K562 (cell line): ENCODE data around the gene MCFD2. TPM values are rescaled to one million over a fixed set of nuclear protein-coding genes. Genes with fewer than 3 reads are reported as not detected.

Experiments used
- CBFA2T2 ChIP-seq: fragments of 450-650 bp; conservative IDR thresholded peaks from 2 replicates; pipeline ENCODE4 v1.6.1; 2017; ENCODE audit warnings: mild to moderate bottlenecking
- CHD4 ChIP-seq: fragments of 200-600 bp; sonication (generic); IDR thresholded peaks from 3 replicates; pipeline ENCODE4 v1.6.1; 2012; ENCODE audit warnings: low read depth, mild to moderate bottlenecking, mixed read lengths, low read length, inconsistent platforms; ENCODE audit not compliant: insufficient read depth, insufficient replicate concordance, poor library complexity, severe bottlenecking
- CREM ChIP-seq: IDR thresholded peaks from 2 replicates; pipeline ENCODE4 v1.6.1; 2014; ENCODE audit warnings: antibody characterized with exemption, low read depth
- DPF2 ChIP-seq: fragments of 450-650 bp; IDR thresholded peaks from 2 replicates; pipeline ENCODE4 v1.6.1; 2016
- ETV5 ChIP-seq: sonication (generic); formaldehyde crosslinking; IDR thresholded peaks from 2 replicates; pipeline ENCODE4 v1.4.0; 2020; ENCODE audit warnings: low read depth, mild to moderate bottlenecking, missing genetic modification reagents
- FOSL1 ChIP-seq: fragments of 200-800 bp; sonication (Bioruptor generic); conservative IDR thresholded peaks from 2 replicates; pipeline ENCODE4 v1.6.1; 2016; ENCODE audit warnings: missing genetic modification characterization, missing compliant biosample characterization
- HDAC1 ChIP-seq, 2 experiments: fragments of 450-650 bp; IDR thresholded peaks; 2 replicates each; pipeline ENCODE4 v1.6.1; 2016 to 2017; ENCODE audit warnings: inconsistent platforms in 1 of 2, mild to moderate bottlenecking in 1 of 2, moderate library complexity in 1 of 2
- L3MBTL2 ChIP-seq: fragments of 450-650 bp; IDR thresholded peaks from 2 replicates; pipeline ENCODE4 v1.6.1; 2016; ENCODE audit warnings: mild to moderate bottlenecking, moderate library complexity
- PHF21A ChIP-seq: fragments of 450-650 bp; IDR thresholded peaks from 2 replicates; pipeline ENCODE4 v1.6.1; 2017; ENCODE audit warnings: low read depth, borderline replicate concordance
- PTBP1 ChIP-seq: fragments of 200-400 bp; formaldehyde crosslinking; IDR thresholded peaks from 2 replicates; pipeline ENCODE4 v1.6.1; 2017; ENCODE audit warnings: low read depth, low read length
- SRSF7 ChIP-seq: fragments of 200-400 bp; formaldehyde crosslinking; optimal IDR thresholded peaks from 2 replicates; pipeline ENCODE3; 2017; ENCODE audit warnings: mild to moderate bottlenecking, low read depth, low read length
- TCF7 ChIP-seq: sonication (generic); IDR thresholded peaks from 2 replicates; pipeline ENCODE4 v1.6.1; 2016; ENCODE audit warnings: antibody characterized with exemption, borderline replicate concordance
- TRIM24 ChIP-seq, 2 experiments: fragments of 450-650 bp; IDR thresholded peaks; 2 replicates each; pipeline ENCODE4 v1.6.1; 2016
- XRCC3 ChIP-seq: fragments of 450-650 bp; IDR thresholded peaks from 2 replicates; pipeline ENCODE4 v1.6.1; 2017; ENCODE audit warnings: mild to moderate bottlenecking, moderate library complexity
- ZC3H4 ChIP-seq: sonication (generic); formaldehyde crosslinking; IDR thresholded peaks from 2 replicates; pipeline ENCODE4 v1.9.0; 2021; ENCODE audit warnings: missing genetic modification reagents, borderline replicate concordance
- ZFP36 ChIP-seq: fragments of 150-350 bp; IDR thresholded peaks from 2 replicates; pipeline ENCODE4 v1.6.1; 2018; ENCODE audit warnings: low read length, low read depth; ENCODE audit not compliant: partially characterized antibody
- ZNF121 ChIP-seq: sonication (generic); formaldehyde crosslinking; conservative IDR thresholded peaks from 2 replicates; pipeline ENCODE4 v1.8.0; 2022; ENCODE audit warnings: missing genetic modification reagents
- polyA plus RNA-seq, 8 experiments: library from polyadenylated mRNA; depleted of rRNA in 4 of 8; stranded (reverse) in 5 of 8; unstranded in 3 of 8; fragments of >200 nt; fragmentation: Nextera tagmentation in 2 of 8; fragmentation: Illumina TruSeq in 1 of 8; extraction: Ambion mirVana in 2 of 8; extraction: Trizol in 1 of 8; gene quantifications; 2 replicates each; pipeline versions ENCODE4 v1.2.1 to v1.2.3, GENCODE V29; 2011 to 2014; ENCODE audit warnings: inconsistent platforms in 1 of 8, missing spikeins in 1 of 8
- total RNA-seq, 7 experiments: library from RNA; depleted of rRNA in 6 of 7; stranded (reverse); fragments of >200 nt in 6 of 7; fragmentation: Illumina TruSeq in 2 of 7; extraction: Trizol in 2 of 7; gene quantifications; 2 replicates each; pipeline versions ENCODE4 v1.2.1 to v1.2.3, GENCODE V29; 2011 to 2021; ENCODE audit warnings: low replicate concordance in 1 of 7
- TF ChIP-seq, protein P1 (sequence below): IDR thresholded peaks from 3 replicates; pipeline ENCODE4 v1.6.1; 2011; ENCODE audit warnings: borderline replicate concordance, mild to moderate bottlenecking, moderate library complexity; ENCODE audit not compliant: insufficient read length; ENCODE audit errors: extremely low read depth
- TF ChIP-seq, protein P2 (sequence below): fragments of 450-650 bp; IDR thresholded peaks from 2 replicates; pipeline ENCODE4 v1.6.1; 2017; ENCODE audit warnings: mild to moderate bottlenecking, moderate library complexity
- TF ChIP-seq, protein P3 (sequence below): sonication (generic); formaldehyde crosslinking; IDR thresholded peaks from 2 replicates; pipeline ENCODE4 v1.8.1; 2022; ENCODE audit warnings: missing genetic modification reagents
- TF ChIP-seq, protein P4 (sequence below): fragments of 450-650 bp; formaldehyde crosslinking; IDR thresholded peaks from 2 replicates; pipeline ENCODE4 v1.4.0; 2020; ENCODE audit warnings: mild to moderate bottlenecking, mixed read lengths

MCFD2 gene
- total and polyA plus RNA-seq, 9 of the 15 experiments (the other 6 are each of a cell fraction or from before 2014, with no cell fraction given): 78.6 to 237 (median 123) TPM

DNA sequence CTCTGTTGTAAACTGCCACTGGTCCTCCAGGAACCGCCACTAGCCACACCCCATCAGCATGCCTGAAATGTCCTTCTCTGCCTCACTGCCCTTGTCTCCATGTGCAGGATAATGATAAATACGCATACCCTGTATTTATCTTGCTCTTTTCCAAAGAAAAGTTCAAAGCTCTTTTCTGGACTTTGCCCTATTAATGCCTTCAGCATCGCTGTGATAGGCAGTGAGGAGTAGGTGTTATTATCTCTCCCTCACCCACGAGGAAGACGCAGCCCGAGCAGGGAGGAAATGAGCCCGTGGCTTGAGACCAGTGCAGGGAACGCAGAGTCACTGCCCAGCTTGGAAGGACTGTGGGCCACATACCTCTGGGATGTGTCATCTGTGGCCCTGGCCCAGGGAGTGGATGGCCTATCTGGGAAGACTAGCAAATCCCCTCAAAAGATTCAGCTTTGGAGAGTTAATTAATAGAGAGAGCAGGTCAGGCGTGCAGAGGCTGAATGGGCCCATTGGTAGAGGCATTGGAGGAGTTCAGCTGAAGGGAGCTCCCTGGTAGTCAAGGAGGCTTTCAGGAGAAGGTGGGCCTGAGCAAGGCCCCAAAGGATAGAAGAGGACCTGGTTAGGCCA, 39.5 kb upstream of the MCFD2 start (continued):
- TF ChIP-seq TCF7 (no peak), ZFP36 (no peak), L3MBTL2 (no peak), CHD4 (no peak), FOSL1 (tag) (peak; percentile 90), DPF2 (peak; percentile 37; the same call in 1 of the 2 replicates), CREM (0 out of 2 replicates have a peak, but pooled peaks have one; percentile 18), ETV5 (CRISPR knock-in tag) (no peak), TRIM24 (IDR thresholded peaks at IDR 0.05) (no peak), ZNF121 (CRISPR knock-in tag) (no peak), ZC3H4 (CRISPR knock-in tag) (no peak), CBFA2T2 (peak; percentile 40), XRCC3 (no peak), SRSF7 (no peak), HDAC1 (IDR thresholded peaks at IDR 0.05) (peak in 1 of 2 experiments; percentile 50; a peak in 1 of 4 replicates), PHF21A (no peak), PTBP1 (no peak)
- TF ChIP-seq, protein P1, sequence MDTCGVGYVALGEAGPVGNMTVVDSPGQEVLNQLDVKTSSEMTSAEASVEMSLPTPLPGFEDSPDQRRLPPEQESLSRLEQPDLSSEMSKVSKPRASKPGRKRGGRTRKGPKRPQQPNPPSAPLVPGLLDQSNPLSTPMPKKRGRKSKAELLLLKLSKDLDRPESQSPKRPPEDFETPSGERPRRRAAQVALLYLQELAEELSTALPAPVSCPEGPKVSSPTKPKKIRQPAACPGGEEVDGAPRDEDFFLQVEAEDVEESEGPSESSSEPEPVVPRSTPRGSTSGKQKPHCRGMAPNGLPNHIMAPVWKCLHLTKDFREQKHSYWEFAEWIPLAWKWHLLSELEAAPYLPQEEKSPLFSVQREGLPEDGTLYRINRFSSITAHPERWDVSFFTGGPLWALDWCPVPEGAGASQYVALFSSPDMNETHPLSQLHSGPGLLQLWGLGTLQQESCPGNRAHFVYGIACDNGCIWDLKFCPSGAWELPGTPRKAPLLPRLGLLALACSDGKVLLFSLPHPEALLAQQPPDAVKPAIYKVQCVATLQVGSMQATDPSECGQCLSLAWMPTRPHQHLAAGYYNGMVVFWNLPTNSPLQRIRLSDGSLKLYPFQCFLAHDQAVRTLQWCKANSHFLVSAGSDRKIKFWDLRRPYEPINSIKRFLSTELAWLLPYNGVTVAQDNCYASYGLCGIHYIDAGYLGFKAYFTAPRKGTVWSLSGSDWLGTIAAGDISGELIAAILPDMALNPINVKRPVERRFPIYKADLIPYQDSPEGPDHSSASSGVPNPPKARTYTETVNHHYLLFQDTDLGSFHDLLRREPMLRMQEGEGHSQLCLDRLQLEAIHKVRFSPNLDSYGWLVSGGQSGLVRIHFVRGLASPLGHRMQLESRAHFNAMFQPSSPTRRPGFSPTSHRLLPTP: no peak
- TF ChIP-seq, protein P2, sequence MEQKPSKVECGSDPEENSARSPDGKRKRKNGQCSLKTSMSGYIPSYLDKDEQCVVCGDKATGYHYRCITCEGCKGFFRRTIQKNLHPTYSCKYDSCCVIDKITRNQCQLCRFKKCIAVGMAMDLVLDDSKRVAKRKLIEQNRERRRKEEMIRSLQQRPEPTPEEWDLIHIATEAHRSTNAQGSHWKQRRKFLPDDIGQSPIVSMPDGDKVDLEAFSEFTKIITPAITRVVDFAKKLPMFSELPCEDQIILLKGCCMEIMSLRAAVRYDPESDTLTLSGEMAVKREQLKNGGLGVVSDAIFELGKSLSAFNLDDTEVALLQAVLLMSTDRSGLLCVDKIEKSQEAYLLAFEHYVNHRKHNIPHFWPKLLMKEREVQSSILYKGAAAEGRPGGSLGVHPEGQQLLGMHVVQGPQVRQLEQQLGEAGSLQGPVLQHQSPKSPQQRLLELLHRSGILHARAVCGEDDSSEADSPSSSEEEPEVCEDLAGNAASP: no peak
- TF ChIP-seq, protein P3, sequence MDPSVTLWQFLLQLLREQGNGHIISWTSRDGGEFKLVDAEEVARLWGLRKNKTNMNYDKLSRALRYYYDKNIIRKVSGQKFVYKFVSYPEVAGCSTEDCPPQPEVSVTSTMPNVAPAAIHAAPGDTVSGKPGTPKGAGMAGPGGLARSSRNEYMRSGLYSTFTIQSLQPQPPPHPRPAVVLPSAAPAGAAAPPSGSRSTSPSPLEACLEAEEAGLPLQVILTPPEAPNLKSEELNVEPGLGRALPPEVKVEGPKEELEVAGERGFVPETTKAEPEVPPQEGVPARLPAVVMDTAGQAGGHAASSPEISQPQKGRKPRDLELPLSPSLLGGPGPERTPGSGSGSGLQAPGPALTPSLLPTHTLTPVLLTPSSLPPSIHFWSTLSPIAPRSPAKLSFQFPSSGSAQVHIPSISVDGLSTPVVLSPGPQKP: no peak
- TF ChIP-seq, protein P4, sequence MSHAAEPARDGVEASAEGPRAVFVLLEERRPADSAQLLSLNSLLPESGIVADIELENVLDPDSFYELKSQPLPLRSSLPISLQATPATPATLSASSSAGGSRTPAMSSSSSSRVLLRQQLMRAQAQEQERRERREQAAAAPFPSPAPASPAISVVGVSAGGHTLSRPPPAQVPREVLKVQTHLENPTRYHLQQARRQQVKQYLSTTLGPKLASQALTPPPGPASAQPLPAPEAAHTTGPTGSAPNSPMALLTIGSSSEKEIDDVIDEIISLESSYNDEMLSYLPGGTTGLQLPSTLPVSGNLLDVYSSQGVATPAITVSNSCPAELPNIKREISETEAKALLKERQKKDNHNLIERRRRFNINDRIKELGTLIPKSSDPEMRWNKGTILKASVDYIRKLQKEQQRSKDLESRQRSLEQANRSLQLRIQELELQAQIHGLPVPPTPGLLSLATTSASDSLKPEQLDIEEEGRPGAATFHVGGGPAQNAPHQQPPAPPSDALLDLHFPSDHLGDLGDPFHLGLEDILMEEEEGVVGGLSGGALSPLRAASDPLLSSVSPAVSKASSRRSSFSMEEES: no peak
